ENCODE data around the gene PRDM8. TPM values are rescaled to one million over a fixed set of nuclear protein-coding genes. Genes with fewer than 3 reads are reported as not detected.
"Not testable (repeated sequence)": the region's sequence is repeated elsewhere in the genome, so short reads cannot be mapped to it uniquely, and the experiment has no call there.

PRDM8 gene
- total RNA-seq, 4 donors from 2014 or later = 1.4 to 5.2 (median 3.2) TPM

- ATAC-seq (ENCODE audit: low FRiP score) (no peak), DNase-seq (ENCODE audit: low spot score) (no peak)
- no peak for TF ChIP-seq CTCF (IDR thresholded peaks at IDR 0.05)
Observed at GRCh38 chr4:80235451-80235850, 38.1 kb downstream of the PRDM8 start.

GRCh38 chr4:80237992-80238391, 40.7 kb downstream of the PRDM8 start:
- TF ChIP-seq CTCF (IDR thresholded peaks at IDR 0.05) = no peak
- ATAC-seq (ENCODE audit: low FRiP score) (no peak), DNase-seq (ENCODE audit: low spot score) (no peak)

- no peak for ATAC-seq (ENCODE audit: low FRiP score)
- TF ChIP-seq CTCF (IDR thresholded peaks at IDR 0.05) = no peak
- DNase-seq (ENCODE audit: low spot score) = no peak
Observed at GRCh38 chr4:80239480-80240150, 42.3 kb downstream of the PRDM8 start.

- ATAC-seq (ENCODE audit: low FRiP score) = no peak
- DNase-seq (ENCODE audit: low spot score) = no peak
- TF ChIP-seq CTCF (IDR thresholded peaks at IDR 0.05) = no peak
Observed at GRCh38 chr4:80240976-80241375, 43.7 kb downstream of the PRDM8 start.

- no peak for ATAC-seq (ENCODE audit: low FRiP score)
Observed at GRCh38 chr4:80243274-80244018, 46.1 kb downstream of the PRDM8 start.

GRCh38 chr4:80247484-80247883, 50.2 kb downstream of the PRDM8 start:
- ATAC-seq (ENCODE audit: low FRiP score) = not testable (repeated sequence)

More at GRCh38 chr4:80243274-80244018, 46.1 kb downstream of the PRDM8 start:
- no peak for TF ChIP-seq CTCF (IDR thresholded peaks at IDR 0.05)
- DNase-seq (ENCODE audit: low spot score) = no peak

GRCh38 chr4:80249144-80249543, 51.8 kb downstream of the PRDM8 start:
- DNase-seq (ENCODE audit: low spot score) (no peak), ATAC-seq (ENCODE audit: low FRiP score) (no peak)
- no peak for TF ChIP-seq CTCF (IDR thresholded peaks at IDR 0.05)

More at GRCh38 chr4:80247484-80247883, 50.2 kb downstream of the PRDM8 start:
- not testable (repeated sequence) for DNase-seq (ENCODE audit: low spot score)
